HG03520 (cell line): ENCODE measurements around the gene CFAP45.
A peak's percentile ranks its signal among the peaks of the same experiment; 100 is the strongest.

Experiments
- ATAC-seq: cut with Tn5 transposase; IDR thresholded peaks from one replicate; pipeline ENCODE4 v1.9.1; 2021; ENCODE audit warnings: mild to moderate bottlenecking, moderate library complexity; ENCODE audit not compliant: unreplicated experiment

Gene CFAP45

GRCh38 chr1:159936273-159936904, 36.4 kb upstream of the CFAP45 start:
- no peak for ATAC-seq

GRCh38 chr1:159935719-159936272, 35.8 kb upstream of the CFAP45 start:
- ATAC-seq, result no peak

GRCh38 chr1:159935305-159935704, 35.3 kb upstream of the CFAP45 start:
- no peak for ATAC-seq

GRCh38 chr1:159934136-159935039, 34.4 kb upstream of the CFAP45 start:
- ATAC-seq, result no peak

- ATAC-seq, result no peak
Observed at GRCh38 chr1:159933347-159933746, 33.4 kb upstream of the CFAP45 start.

- no peak for ATAC-seq
Observed at GRCh38 chr1:159932296-159933285, 32.6 kb upstream of the CFAP45 start.

GRCh38 chr1:159931795-159932173, 31.8 kb upstream of the CFAP45 start:
- ATAC-seq, result no peak

GRCh38 chr1:159931101-159931794, 31.3 kb upstream of the CFAP45 start:
- no peak for ATAC-seq

- no peak for ATAC-seq
Observed at GRCh38 chr1:159930634-159931033, 30.7 kb upstream of the CFAP45 start.

- no peak for ATAC-seq
Observed at GRCh38 chr1:159930216-159930615, 30.3 kb upstream of the CFAP45 start.

- no peak for ATAC-seq
Observed at GRCh38 chr1:159929155-159930051, 29.4 kb upstream of the CFAP45 start.

- no peak for ATAC-seq
Observed at GRCh38 chr1:159928491-159929050, 28.6 kb upstream of the CFAP45 start.

- no peak for ATAC-seq
Observed at GRCh38 chr1:159927849-159928431, 28.0 kb upstream of the CFAP45 start.

GRCh38 chr1:159927211-159927848, 27.4 kb upstream of the CFAP45 start:
- no peak for ATAC-seq

GRCh38 chr1:159925719-159926078, 25.7 kb upstream of the CFAP45 start:
- ATAC-seq, result peak; percentile 0

- ATAC-seq, result peak; percentile 40
Observed at GRCh38 chr1:159924791-159925718, 25.1 kb upstream of the CFAP45 start, which contains the start of gene TAGLN2. TAGLN2 (minus strand) TSS chr1:159925507; CDS start chr1:159920509, 4,998 bp downstream.
